KG1 (cell line): ENCODE results near the gene TM7SF2.

Source experiments
- DNase-seq: peaks from one replicate; lab custom pipeline; 2025; lab: John Stamatoyannopoulos, UW

Gene TM7SF2

GRCh38 chr11:65157336-65157735 lies 45.7 kb downstream of the TM7SF2 start:
- no peak for DNase-seq

- no peak for DNase-seq
Observed at GRCh38 chr11:65159012-65159411, 47.3 kb downstream of the TM7SF2 start.

DNA sequence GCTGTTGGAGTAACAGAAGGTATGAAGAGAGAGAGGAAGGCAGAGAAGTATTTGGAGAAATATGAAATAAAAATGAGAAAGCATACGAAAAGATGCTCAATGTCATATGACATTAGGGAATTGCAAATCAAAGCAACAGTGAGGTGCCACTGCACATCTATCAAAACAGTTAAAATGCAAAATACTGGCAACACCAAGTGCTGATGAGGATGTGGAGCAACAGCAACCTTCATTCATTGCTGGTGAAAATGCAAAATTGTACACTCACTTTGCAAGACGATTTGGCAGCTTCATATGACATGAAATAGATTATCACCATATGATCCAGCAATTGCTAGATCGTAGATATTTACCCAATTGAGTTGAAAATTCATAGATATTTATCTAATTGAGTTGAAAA lies 49.0 kb downstream of the TM7SF2 start:
- DNase-seq: no peak

GRCh38 chr11:65163684-65164083 lies 52.0 kb downstream of the TM7SF2 start:
- DNase-seq: no peak
